Stimulated activated CD8-positive, alpha-beta memory T cell treated with anti-CD3 and anti-CD28 coated beads, Interleukin-4, amount 100 ng/mL, for 24 hours (primary cell): ENCODE results near the gene ZNF598.
"Not testable (repeated sequence)": the region's sequence is repeated elsewhere in the genome, so short reads cannot be mapped to it uniquely, and the experiment has no call there.

ENCODE experiments used
- DNase-seq: peaks from one replicate; pipeline ENCODE4 v3.0.0-alpha.2; 2020; ENCODE audit warnings: low read depth

ZNF598 gene

GRCh38 chr16:2040041-2040786, 30.6 kb upstream of the ZNF598 start:
- DNase-seq, result no peak

GRCh38 chr16:2039274-2040031, 29.8 kb upstream of the ZNF598 start:
- DNase-seq, result no peak

- no peak for DNase-seq
Measured at GRCh38 chr16:2038382-2039231, 29.0 kb upstream of the ZNF598 start.

- DNase-seq, result no peak
Measured at GRCh38 chr16:2037647-2038381, 28.2 kb upstream of the ZNF598 start.

- DNase-seq, result no peak
Measured at GRCh38 chr16:2037115-2037514, 27.5 kb upstream of the ZNF598 start.

GRCh38 chr16:2036200-2036966, 26.8 kb upstream of the ZNF598 start:
- DNase-seq, result no peak

- DNase-seq, result no peak
Measured at GRCh38 chr16:2035431-2036199, 26.0 kb upstream of the ZNF598 start.

- no peak for DNase-seq
Measured at GRCh38 chr16:2034696-2035430, 25.2 kb upstream of the ZNF598 start.

GRCh38 chr16:2033909-2034695, 24.5 kb upstream of the ZNF598 start:
- DNase-seq, result not testable (repeated sequence)

GRCh38 chr16:2033057-2033908, 23.7 kb upstream of the ZNF598 start:
- DNase-seq, result no peak

- DNase-seq, result no peak
Measured at GRCh38 chr16:2032285-2033056, 22.9 kb upstream of the ZNF598 start.

GRCh38 chr16:2031081-2031577, 21.5 kb upstream of the ZNF598 start:
- DNase-seq, result no peak

- DNase-seq, result no peak
Measured at GRCh38 chr16:2030036-2030435, 20.4 kb upstream of the ZNF598 start.

- no peak for DNase-seq
Measured at GRCh38 chr16:2029350-2029749, 19.7 kb upstream of the ZNF598 start.

- DNase-seq, result no peak
Measured at GRCh38 chr16:2028620-2029220, 19.1 kb upstream of the ZNF598 start.

- no peak for DNase-seq
Measured at GRCh38 chr16:2028146-2028545, 18.5 kb upstream of the ZNF598 start.
